Measurements from ENCODE around the gene DNAH1.

DNAH1 gene

DNA sequence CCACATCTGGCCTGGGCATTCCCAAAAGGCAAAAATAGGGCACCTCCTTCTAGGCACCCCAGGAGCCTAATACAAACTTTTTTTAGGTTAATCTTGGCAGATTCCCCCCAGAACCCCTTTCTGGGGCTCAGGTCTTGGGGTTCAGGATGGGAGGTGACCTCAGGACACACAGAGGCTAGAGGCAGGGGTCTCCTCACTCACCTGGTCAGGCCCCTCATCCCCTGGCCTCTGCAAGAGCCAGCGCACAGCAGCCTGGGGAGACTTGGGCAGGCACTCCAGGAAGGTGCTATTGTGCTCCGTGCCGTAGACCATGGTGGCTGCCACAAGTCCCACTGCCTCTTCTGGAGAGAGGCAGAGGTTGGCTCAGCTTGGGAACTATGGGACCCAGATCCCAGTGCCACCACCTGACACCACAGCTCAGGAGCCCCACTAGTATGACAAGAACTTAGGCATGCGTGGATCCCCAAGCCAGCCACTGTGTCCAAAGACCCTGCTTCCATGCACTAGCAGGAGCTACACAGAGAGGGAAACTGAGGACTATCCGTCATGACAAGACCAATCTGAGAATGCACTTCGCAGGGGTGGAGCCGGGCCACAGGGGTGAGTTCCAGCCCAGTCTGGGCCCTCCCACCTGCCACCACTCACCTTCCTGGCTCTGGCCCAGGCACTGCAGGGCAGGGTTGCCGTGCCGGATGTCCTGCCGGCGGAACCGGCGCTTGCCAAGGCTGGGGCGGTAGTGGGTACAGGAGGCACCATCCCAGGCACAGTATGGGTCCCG is 121.4 kb downstream of the DNAH1 start:
- H3K27me3 ChIP-seq (ENCODE audit: low read depth): no peaks in the 10 kb centered on the region
- in situ Hi-C loops (cut with MboI; ENCODE audit: low sequenced_read_pairs): no loop called here
- peak in 1 of 2 experiments; percentile 4 for DNase-seq (ENCODE audit: low spot score in 2 of 2)
- no peaks in the 10 kb centered on the region for H3K9me3 ChIP-seq
- H3K36me3 ChIP-seq (replicated peaks): no peaks in the 10 kb centered on the region
- no peaks in the 10 kb centered on the region for H3K4me1 ChIP-seq
- no peak overlapping the region for H3K4me3 ChIP-seq

DNA sequence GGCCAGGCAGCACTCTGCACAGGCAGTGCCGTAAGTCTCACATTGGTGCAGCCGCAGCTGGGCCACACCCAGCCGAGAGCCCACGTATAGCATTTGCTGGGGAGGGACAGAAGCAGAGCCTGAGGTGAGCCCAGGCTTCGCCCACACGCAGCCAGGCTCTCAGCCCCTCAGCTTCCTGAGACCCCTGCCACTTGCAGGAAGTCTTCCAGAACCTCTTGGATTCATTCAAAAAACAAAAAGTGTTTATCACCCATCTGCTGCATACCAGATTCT is 121.9 kb downstream of the DNAH1 start:
- Histone ChIP-seq H3K4me3 (no peak overlapping the region), H3K27me3 (ENCODE audit: low read depth) (no peaks in the 10 kb centered on the region), H3K36me3 (replicated peaks) (no peaks in the 10 kb centered on the region), H3K9me3 (no peaks in the 10 kb centered on the region), H3K4me1 (no peaks in the 10 kb centered on the region)
- in situ Hi-C loops (cut with MboI; ENCODE audit: low sequenced_read_pairs): no loop called here
- DNase-seq (ENCODE audit: low spot score in 2 of 2): no peak

DNA sequence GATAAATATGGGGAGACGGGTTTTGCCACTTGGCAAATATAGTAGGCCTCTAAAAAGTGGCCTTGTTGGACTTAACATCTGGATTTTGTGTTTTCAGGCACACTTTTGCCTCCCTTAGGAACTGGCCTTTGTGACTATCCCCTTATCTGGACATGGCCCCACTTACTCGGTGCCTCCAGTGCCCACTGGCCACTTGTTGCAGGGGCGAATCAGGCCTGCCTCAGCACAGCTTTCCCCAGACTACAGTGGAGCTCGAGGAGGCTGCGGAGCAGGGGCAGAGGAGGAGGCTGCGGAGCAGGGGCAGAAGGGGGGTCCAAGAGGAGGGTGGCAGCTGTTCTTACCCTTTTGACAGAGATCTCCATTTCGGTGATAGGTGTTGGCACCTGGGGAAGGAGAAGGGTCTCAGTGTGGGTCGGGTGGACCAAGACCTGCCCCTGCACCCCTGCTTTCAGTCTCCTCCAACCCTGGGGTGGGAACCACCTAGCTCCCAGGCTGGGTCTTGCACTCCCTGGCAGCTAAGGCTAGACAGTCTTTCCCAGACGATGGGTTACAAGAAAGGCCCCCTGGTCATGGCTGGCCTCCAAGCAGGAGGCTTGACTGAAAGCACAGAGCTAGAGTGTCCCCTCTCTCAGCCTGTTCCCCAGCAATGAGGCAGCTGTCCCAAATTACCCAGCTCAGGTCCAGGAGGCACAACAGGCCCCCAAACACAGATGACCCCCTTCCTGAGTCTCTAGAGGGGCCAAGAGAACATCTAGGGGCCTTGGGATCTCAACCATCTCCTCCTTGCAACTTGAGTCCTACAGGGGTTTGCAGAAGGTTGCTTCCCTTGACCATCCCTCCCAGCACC is 122.7 kb downstream of the DNAH1 start:
- Histone ChIP-seq H3K4me3 (no peak overlapping the region), H3K4me1 (no peaks in the 10 kb centered on the region), H3K9me3 (no peaks in the 10 kb centered on the region), H3K27me3 (ENCODE audit: low read depth) (no peaks in the 10 kb centered on the region), H3K36me3 (replicated peaks) (no peaks in the 10 kb centered on the region)
- DNase-seq (ENCODE audit: low spot score in 2 of 2): peak in 1 of 2 experiments; percentile 5
- in situ Hi-C loops (cut with MboI; ENCODE audit: low sequenced_read_pairs): no loop called here

DNA sequence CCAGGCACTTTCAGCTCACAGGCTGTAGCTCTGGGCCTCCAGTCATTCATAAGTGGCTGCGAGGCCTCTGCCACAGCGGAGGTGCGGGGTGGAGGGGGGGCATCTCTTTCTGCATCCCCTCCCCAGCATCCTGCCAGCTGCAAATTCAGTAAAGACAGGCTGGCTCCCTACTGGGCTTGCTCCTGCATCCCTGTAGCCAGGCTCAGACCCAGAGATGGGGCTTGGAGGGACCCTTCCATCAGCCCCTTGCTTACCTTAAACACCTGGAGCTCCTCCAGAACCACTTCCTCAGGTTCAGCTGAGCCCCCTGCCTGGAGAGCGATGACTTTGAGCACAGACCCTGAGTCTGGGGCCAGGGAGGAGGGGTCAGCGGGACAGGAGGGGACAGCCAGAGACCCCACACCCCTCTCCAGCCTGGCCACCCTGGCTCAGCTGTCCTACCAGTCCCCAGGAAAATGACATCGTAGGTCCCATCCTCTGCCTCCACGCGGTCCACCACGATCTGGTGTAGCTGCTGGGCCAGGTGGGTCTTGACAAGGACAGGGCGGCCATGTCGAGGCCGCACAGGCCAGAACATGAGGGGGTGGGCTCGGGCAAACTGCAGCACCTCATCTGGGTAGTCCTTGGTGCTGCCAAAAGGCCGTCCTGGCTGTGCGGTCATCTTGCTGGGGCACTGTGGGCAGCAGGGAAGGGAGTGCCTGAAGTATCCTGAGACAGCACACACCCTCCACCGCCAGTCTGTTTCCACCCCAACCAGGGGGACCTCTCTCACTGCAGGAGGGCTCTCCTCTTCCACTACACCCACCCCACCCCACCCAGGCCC is 123.5 kb downstream of the DNAH1 start:
- peak in 1 of 2 experiments; percentile 7 for DNase-seq (ENCODE audit: low spot score in 2 of 2)
- Histone ChIP-seq H3K4me1 (no peaks in the 10 kb centered on the region), H3K36me3 (replicated peaks) (no peaks in the 10 kb centered on the region), H3K27me3 (ENCODE audit: low read depth) (no peaks in the 10 kb centered on the region), H3K9me3 (no peaks in the 10 kb centered on the region), H3K4me3 (no peak overlapping the region)
- in situ Hi-C loops (cut with MboI; ENCODE audit: low sequenced_read_pairs): loop anchor here (5.0 kb wide), 1 partner anchor 207 kb away; no protein-coding TSS in a partner anchor

DNA sequence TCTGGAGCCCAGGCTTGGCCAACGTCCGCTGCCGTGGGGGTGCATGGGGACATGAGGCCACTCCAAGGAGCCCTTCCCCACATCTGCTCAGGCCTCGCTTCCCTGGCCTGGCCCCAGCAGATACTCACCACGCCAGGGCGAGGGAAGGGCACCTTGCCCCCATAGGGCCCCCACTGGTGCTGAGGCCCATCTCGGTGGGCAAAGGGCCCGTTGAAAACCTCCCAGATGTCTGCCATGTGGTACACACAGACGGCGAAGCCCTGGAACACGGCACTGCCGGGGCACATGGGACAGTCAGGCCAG is 124.1 kb downstream of the DNAH1 start:
- in situ Hi-C loops (cut with MboI; ENCODE audit: low sequenced_read_pairs): loop anchor here (5.0 kb wide), 1 partner anchor 208 kb away; no protein-coding TSS in a partner anchor
- Histone ChIP-seq H3K27me3 (ENCODE audit: low read depth) (no peaks in the 10 kb centered on the region), H3K4me1 (no peaks in the 10 kb centered on the region), H3K9me3 (no peaks in the 10 kb centered on the region), H3K4me3 (no peak overlapping the region), H3K36me3 (replicated peaks) (no peaks in the 10 kb centered on the region)
- DNase-seq (ENCODE audit: low spot score in 2 of 2): no peak

DNA sequence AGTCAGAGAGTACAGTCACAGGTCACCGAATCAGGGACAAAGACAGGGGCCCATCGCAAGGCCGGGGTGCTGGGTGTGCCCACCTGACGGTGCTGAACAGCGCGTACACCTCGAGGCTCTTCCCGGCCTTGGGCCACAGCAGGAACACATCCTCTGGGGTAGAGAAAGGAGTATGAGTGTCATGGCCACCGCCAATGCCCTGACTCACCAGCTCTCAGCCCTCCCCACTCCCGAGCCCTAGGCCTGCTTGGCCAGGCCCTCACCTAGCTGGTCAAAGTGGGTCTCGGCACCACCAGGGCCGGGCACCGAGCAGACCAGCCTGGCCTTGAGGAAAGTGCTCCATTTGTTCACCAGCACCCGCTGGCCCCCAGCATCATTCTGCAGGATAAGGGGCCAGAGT is 124.6 kb downstream of the DNAH1 start:
- Histone ChIP-seq H3K27me3 (ENCODE audit: low read depth) (no peaks in the 10 kb centered on the region), H3K4me1 (no peaks in the 10 kb centered on the region)
- in situ Hi-C loops (cut with MboI; ENCODE audit: low sequenced_read_pairs): loop anchor here (5.0 kb wide), 1 partner anchor 208 kb away; no protein-coding TSS in a partner anchor

DNA sequence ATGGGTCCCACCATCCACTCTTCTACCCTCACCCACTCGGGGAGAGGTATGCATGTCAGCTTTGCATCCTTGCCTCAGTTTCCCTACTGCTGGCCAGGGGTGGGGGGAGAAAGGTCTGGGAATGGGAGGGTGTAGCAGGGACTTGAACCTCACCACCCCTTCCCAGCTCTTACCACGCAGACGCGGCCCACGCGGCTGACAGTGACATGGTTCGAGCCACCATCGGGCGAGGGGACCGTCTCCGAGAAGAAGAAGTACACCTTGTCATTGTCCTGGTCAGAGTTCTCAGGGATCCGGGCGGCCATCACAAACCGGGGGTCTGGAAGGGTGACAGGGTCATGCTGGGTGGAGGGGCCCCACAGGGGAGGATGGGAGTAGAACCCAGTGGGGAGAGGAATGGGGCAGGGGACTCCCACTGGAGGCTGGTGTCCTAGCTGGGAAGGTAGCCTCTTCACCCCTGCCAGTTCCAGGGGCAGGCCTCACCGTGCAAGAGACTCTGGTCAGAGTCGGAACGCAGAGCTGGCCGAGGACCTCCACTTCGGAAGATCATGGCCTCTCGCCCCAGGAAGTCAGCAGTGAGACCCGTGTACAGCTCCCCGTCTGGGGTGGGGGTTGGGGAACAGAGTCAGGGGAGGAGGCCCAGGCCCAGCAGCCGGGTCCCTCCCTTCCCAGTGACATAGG is 125.1 kb downstream of the DNAH1 start:
- no peaks in the 10 kb centered on the region for H3K36me3 ChIP-seq (replicated peaks)
- peak in 1 of 2 experiments; percentile 6 for DNase-seq (ENCODE audit: low spot score in 2 of 2)
- no peaks in the 10 kb centered on the region for H3K4me1 ChIP-seq
- H3K27me3 ChIP-seq (ENCODE audit: low read depth): no peaks in the 10 kb centered on the region
- no peak overlapping the region for H3K4me3 ChIP-seq
- in situ Hi-C loops (cut with MboI; ENCODE audit: low sequenced_read_pairs): loop anchor here (5.0 kb wide), 1 partner anchor 209 kb away; no protein-coding TSS in a partner anchor
- no peaks in the 10 kb centered on the region for H3K9me3 ChIP-seq

More for the DNA sequence above, 124.6 kb downstream of the DNAH1 start:
- DNase-seq (ENCODE audit: low spot score in 2 of 2): no peak
- H3K4me3 ChIP-seq: no peak overlapping the region
- H3K9me3 ChIP-seq: no peaks in the 10 kb centered on the region
- H3K36me3 ChIP-seq (replicated peaks): no peaks in the 10 kb centered on the region

DNA sequence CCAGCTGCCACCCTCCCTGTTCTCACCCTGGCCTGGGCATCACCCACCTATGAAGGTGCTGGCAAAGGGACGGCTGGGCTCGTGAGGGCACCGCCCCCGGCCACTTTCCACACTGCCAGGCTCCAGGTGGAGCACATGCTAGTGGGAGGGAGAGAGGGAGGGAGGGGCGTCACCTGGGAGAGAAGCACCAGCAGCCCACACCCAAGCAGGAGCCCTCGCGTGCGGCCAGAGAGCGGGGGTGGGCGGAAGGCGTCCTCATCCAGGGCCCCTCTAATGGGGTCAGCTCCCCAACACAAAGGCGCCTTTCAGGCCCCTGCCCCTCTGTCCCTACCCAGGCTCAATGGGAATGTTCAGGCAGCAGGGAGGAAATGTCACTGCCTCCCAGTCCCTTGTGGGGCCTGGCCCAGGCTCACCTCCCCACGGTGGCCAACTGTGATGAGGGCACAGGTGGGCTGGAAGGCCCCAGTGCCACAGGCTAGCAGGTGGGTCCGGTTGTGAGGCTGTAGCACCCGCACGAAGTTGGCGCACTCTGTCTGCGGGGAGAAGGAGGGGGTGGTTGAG is 125.7 kb downstream of the DNAH1 start:
- Histone ChIP-seq H3K27me3 (ENCODE audit: low read depth) (no peaks in the 10 kb centered on the region), H3K4me1 (no peaks in the 10 kb centered on the region), H3K9me3 (no peaks in the 10 kb centered on the region), H3K36me3 (replicated peaks) (no peaks in the 10 kb centered on the region), H3K4me3 (no peak overlapping the region)
- in situ Hi-C loops (cut with MboI; ENCODE audit: low sequenced_read_pairs): loop anchor here (5.0 kb wide), 1 partner anchor 210 kb away; no protein-coding TSS in a partner anchor
- no peak for DNase-seq (ENCODE audit: low spot score in 2 of 2)

DNA sequence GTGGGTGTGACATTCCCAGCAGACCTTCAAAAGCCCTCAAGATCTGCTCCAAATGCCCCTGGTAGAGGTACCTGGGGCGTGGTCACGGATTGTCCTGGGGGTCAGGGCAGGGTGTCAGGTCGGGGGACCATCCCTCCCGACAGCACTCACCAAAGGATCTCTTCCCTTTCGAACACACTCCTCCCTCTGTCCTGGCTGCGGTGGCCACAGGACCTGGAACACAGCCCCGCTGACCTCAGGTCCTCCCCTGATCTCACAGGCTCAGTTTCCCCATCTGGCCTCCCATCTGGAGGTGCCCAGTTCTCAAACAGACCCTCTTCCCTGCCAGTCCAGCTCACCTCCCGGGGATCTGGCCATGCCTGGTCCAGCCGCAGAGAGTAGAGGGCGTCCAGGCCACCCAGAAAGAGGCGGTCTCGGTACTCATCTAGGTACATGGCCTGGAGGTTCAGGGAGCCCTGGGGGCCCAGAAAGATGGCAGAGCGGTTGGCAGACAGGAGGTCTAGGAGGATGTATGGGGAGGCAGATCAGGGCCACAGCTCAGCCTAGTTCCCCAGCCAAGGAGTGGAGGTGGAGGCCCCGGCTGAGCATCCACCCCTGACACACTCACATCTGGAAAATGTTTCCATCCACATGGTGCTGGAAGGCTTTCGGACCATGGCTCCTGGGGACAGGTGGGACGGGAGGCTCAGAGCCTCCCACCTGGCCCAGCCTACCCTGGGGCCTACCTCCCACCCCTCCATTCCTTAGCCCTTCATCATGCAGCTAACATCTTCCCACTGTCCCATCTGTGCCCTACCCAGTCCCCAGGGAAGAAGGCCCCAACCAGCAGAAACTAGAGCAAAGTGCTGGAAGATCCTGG is 126.5 kb downstream of the DNAH1 start:
- no peaks in the 10 kb centered on the region for H3K4me1 ChIP-seq
- DNase-seq (ENCODE audit: low spot score in 2 of 2): no peak
- H3K4me3 ChIP-seq: no peak overlapping the region
- H3K36me3 ChIP-seq (replicated peaks): no peaks in the 10 kb centered on the region
- in situ Hi-C loops (cut with MboI; ENCODE audit: low sequenced_read_pairs): loop anchor here (5.0 kb wide), 1 partner anchor 210 kb away; no protein-coding TSS in a partner anchor
- no peaks in the 10 kb centered on the region for H3K9me3 ChIP-seq
- no peaks in the 10 kb centered on the region for H3K27me3 ChIP-seq (ENCODE audit: low read depth)

DNA sequence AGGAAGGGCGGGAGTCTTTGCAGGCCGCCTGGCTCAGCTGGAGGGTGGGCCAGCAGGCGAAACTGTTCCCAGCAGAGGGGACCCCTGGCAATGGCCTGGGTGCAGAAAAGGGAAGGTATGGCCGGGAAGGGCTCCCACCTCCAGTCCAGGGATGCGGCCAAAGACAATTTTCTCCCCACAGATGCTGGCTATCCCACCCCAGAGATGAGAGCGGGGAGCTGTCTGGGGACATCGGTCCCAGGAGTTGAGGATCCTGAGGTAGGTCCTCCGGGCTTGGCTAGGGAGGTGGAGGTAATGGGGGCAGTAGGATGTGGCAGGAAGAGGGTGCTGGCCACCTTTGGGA is 127.1 kb downstream of the DNAH1 start:
- no peak for DNase-seq (ENCODE audit: low spot score in 2 of 2)
- Histone ChIP-seq H3K36me3 (replicated peaks) (no peaks in the 10 kb centered on the region), H3K4me3 (no peak overlapping the region), H3K27me3 (ENCODE audit: low read depth) (no peaks in the 10 kb centered on the region), H3K4me1 (no peaks in the 10 kb centered on the region), H3K9me3 (no peaks in the 10 kb centered on the region)
- in situ Hi-C loops (cut with MboI; ENCODE audit: low sequenced_read_pairs): loop anchor here (5.0 kb wide), 1 partner anchor 211 kb away; no protein-coding TSS in a partner anchor

DNA sequence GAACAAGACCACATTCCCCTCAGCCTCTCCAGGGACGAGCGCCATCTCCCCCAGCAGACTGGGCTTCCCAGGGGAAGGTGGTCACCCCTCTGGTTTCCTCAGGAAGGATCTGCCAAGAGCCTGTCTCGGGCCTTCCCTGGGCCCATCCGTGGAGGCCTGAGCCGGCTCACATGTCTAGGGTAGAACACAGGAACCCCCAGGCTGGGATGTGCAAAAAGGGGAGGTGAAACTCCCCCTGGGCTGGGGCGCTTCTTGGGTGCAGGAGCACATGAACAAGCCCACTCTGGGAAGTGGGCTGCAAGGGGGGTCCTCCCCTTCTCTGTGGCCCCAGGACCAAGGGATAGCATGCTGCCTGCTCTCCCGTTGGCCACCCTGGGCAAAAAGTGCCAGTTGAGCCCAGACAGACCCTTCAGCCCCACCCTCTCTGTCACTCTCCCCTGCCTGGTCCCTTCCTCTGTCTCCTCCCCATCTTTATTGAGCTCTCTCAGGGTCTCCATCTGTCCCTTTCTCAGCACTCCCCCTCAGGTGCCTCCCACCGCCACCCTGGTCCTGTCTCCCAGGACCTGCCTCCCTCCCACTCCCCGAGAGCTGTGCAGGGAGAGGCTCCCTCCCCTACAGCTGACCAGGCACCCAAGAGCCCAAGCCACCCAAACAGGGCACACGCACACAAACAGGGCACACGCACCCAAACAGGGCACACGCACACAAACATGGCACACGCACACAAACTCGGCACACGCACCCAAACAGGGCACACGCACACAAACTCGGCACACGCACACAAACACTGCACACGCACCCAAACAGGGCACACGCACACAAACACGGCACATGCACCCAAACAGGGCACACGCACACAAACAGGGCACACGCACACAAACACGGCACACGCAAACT is 127.9 kb downstream of the DNAH1 start:
- Histone ChIP-seq H3K27me3 (ENCODE audit: low read depth) (no peaks in the 10 kb centered on the region), H3K4me3 (no peak overlapping the region)
- in situ Hi-C loops (cut with MboI; ENCODE audit: low sequenced_read_pairs): loop anchor here (5.0 kb wide), 1 partner anchor 212 kb away; no protein-coding TSS in a partner anchor

More for the DNA sequence above, 127.9 kb downstream of the DNAH1 start:
- Histone ChIP-seq H3K36me3 (replicated peaks) (no peaks in the 10 kb centered on the region), H3K9me3 (no peaks in the 10 kb centered on the region), H3K4me1 (no peaks in the 10 kb centered on the region)
- no peak for DNase-seq (ENCODE audit: low spot score in 2 of 2)

Data from HAP-1 (cell line).